HepG2 (cell line): ENCODE results near the gene BCKDHA. TPM values are rescaled to one million over a fixed set of nuclear protein-coding genes. Genes with fewer than 3 reads are reported as not detected.

ENCODE experiments used
- CEBPG ChIP-seq: IDR thresholded peaks from 2 replicates; pipeline ENCODE4 v1.6.1; 2016
- GATA4 ChIP-seq: sonication (generic); IDR thresholded peaks from 2 replicates; pipeline ENCODE4 v1.6.1; 2016; ENCODE audit warnings: antibody characterized with exemption, low read depth, borderline replicate concordance
- KLF15 ChIP-seq: sonication (generic); formaldehyde crosslinking; IDR thresholded peaks from 2 replicates; pipeline ENCODE4 v1.8.1; 2023; ENCODE audit warnings: borderline replicate concordance, mild to moderate bottlenecking, inconsistent platforms, missing genetic modification reagents, mixed read lengths
- LCORL ChIP-seq, 2 experiments: fragments of 450-650 bp in 1 of 2; sonication (generic) in 1 of 2; formaldehyde crosslinking in 1 of 2; IDR thresholded peaks; 2 replicates each; pipeline versions ENCODE4 v1.5.0 to v1.6.1; 2017 to 2020; ENCODE audit warnings: antibody characterized with exemption in 1 of 2, missing genetic modification reagents in 1 of 2
- MIXL1 ChIP-seq: IDR thresholded peaks from 2 replicates; pipeline ENCODE4 v1.6.1; 2016
- NFATC3 ChIP-seq: sonication (generic); formaldehyde crosslinking; IDR thresholded peaks from 2 replicates; pipeline ENCODE4 v1.5.1; 2020; ENCODE audit warnings: mild to moderate bottlenecking, missing genetic modification reagents
- NONO ChIP-seq, 2 experiments: fragments of 450-650 bp in 1 of 2; sonication (generic) in 1 of 2; formaldehyde crosslinking in 1 of 2; IDR thresholded peaks in 1 of 2; conservative IDR thresholded peaks in 1 of 2; 2 replicates each; pipeline versions ENCODE4 v1.6.1 to v1.8.0; 2017 to 2022; ENCODE audit warnings: mild to moderate bottlenecking in 1 of 2, missing genetic modification reagents in 1 of 2, moderate library complexity in 1 of 2
- NPAS2 ChIP-seq: sonication (generic); formaldehyde crosslinking; IDR thresholded peaks from 2 replicates; pipeline ENCODE4 v1.8.0; 2022; ENCODE audit warnings: mild to moderate bottlenecking, missing genetic modification reagents, borderline replicate concordance
- RBFOX2 ChIP-seq: fragments of 200-400 bp; formaldehyde crosslinking; IDR thresholded peaks from 2 replicates; pipeline ENCODE4 v1.6.1; 2017; ENCODE audit warnings: low read depth, mild to moderate bottlenecking, low read length
- ZBTB20 ChIP-seq: sonication (generic); formaldehyde crosslinking; IDR thresholded peaks from 2 replicates; pipeline ENCODE4 v1.8.1; 2023; ENCODE audit warnings: missing genetic modification reagents, low read depth, mild to moderate bottlenecking, borderline replicate concordance
- ZKSCAN1 ChIP-seq: fragments of 150-350 bp; IDR thresholded peaks from 2 replicates; pipeline ENCODE4 v1.6.1; 2014; ENCODE audit warnings: low read length
- ZNF441 ChIP-seq: sonication (generic); formaldehyde crosslinking; IDR thresholded peaks from 2 replicates; pipeline ENCODE4 v1.7.0; 2021; ENCODE audit warnings: missing genetic modification reagents, borderline replicate concordance
- ZNF567 ChIP-seq: sonication (generic); formaldehyde crosslinking; IDR thresholded peaks from 2 replicates; pipeline ENCODE4 v1.8.1; 2023; ENCODE audit warnings: mild to moderate bottlenecking, missing genetic modification reagents, borderline replicate concordance
- ZNF570 ChIP-seq: sonication (generic); formaldehyde crosslinking; IDR thresholded peaks from 2 replicates; pipeline ENCODE4 v1.4.0; 2020; ENCODE audit warnings: mild to moderate bottlenecking, missing genetic modification reagents, borderline replicate concordance
- ZNF777 ChIP-seq: sonication (generic); formaldehyde crosslinking; IDR thresholded peaks from 2 replicates; pipeline ENCODE4 v1.4.0; 2020; ENCODE audit warnings: missing genetic modification reagents
- polyA plus RNA-seq, 8 experiments: library from polyadenylated mRNA; depleted of rRNA in 3 of 8; stranded (reverse) in 7 of 8; unstranded in 1 of 8; fragments of >200 nt; fragmentation: Illumina TruSeq in 4 of 8; extraction: Trizol in 4 of 8; gene quantifications; 2 replicates each; pipeline versions ENCODE4 v1.2.1 to v1.2.3, GENCODE V29; 2011 to 2016; ENCODE audit warnings: low read depth in 4 of 8, missing spikeins in 1 of 8, mixed read lengths in 1 of 8; ENCODE audit not compliant: insufficient read depth in 1 of 8
- total RNA-seq, 5 experiments: library from RNA; depleted of rRNA; stranded (reverse); fragments of >200 nt; fragmentation: Illumina TruSeq; extraction: Trizol; gene quantifications; 2 replicates each; pipeline ENCODE4 v1.2.3, GENCODE V29; 2016; ENCODE audit warnings: low read depth in 1 of 5
- TF ChIP-seq, protein P1 (sequence below): sonication (generic); formaldehyde crosslinking; IDR thresholded peaks from 2 replicates; pipeline ENCODE4 v1.4.0; 2020; ENCODE audit warnings: missing genetic modification reagents
- TF ChIP-seq, protein P2 (sequence below): sonication (generic); formaldehyde crosslinking; IDR thresholded peaks from 2 replicates; pipeline ENCODE4 v1.8.0; 2022; ENCODE audit warnings: missing genetic modification reagents, mild to moderate bottlenecking, moderate library complexity, borderline replicate concordance
- TF ChIP-seq, protein P3 (sequence below): sonication (generic); formaldehyde crosslinking; IDR thresholded peaks from 2 replicates; pipeline ENCODE4 v1.5.1; 2020; ENCODE audit warnings: mild to moderate bottlenecking, missing genetic modification reagents, moderate library complexity
- TF ChIP-seq, protein P4 (sequence below): sonication (generic); formaldehyde crosslinking; IDR thresholded peaks from 2 replicates; pipeline ENCODE4 v1.8.0; 2022; ENCODE audit warnings: missing genetic modification reagents, mild to moderate bottlenecking, borderline replicate concordance
- TF ChIP-seq, protein P5 (sequence below): IDR thresholded peaks from 2 replicates; pipeline ENCODE4 v1.6.1; 2016; ENCODE audit warnings: low read depth, borderline replicate concordance

BCKDHA gene
- total and polyA plus RNA-seq, 2 of the 13 experiments (the other 11 are each of a cell fraction or from before 2014, with no cell fraction given), result 11.8 to 31.5 TPM

DNA sequence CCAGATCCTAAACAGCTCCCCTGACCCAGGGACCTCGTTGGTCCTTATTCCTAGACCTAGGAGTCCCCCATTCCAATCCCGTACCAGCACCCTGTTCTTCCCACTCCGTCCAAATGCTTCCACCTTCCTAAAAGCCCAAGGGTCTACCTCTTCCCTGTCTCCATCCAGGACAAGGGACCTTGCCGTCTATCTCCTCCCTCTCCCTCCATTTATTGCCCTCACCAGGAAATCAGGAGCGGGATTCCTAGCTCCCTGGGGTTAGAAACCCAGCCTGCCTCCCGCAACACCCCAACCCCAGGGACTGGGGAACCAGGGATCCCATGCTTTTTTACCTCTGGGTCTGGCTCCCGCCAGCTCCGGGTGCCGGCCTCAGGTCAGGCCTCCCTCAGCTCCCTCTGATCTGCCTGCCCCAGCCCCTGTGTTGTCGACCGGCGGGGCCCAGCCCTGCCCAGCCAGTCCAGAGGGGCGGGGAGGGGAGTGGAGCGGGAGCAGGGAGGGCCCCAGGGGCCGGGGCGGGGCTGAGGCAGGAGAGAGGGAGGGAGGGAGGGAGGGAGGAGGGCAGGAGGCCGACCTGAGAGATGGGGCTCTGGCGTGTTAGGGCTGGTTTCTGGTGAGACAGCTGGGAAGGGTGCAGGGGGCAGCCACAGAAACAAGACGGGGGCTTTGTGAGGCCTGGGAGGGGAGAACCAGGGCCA, 29.5 kb downstream of the BCKDHA start, which contains the start of gene B3GNT8 (continued):
- TF ChIP-seq, protein P1, sequence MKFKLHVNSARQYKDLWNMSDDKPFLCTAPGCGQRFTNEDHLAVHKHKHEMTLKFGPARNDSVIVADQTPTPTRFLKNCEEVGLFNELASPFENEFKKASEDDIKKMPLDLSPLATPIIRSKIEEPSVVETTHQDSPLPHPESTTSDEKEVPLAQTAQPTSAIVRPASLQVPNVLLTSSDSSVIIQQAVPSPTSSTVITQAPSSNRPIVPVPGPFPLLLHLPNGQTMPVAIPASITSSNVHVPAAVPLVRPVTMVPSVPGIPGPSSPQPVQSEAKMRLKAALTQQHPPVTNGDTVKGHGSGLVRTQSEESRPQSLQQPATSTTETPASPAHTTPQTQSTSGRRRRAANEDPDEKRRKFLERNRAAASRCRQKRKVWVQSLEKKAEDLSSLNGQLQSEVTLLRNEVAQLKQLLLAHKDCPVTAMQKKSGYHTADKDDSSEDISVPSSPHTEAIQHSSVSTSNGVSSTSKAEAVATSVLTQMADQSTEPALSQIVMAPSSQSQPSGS (CRISPR knock-in tag), result no peak
- TF ChIP-seq NONO (IDR thresholded peaks at IDR 0.05) (no peak), NONO (CRISPR knock-in tag; conservative IDR thresholded peaks at IDR 0.05) (peak; percentile 69), NFATC3 (CRISPR knock-in tag) (no peak), ZNF567 (CRISPR knock-in tag) (no peak), ZNF570 (no peak), ZNF777 (CRISPR knock-in tag) (no peak), MIXL1 (no peak), KLF15 (no peak), CEBPG (no peak), ZNF441 (CRISPR knock-in tag) (no peak), ZKSCAN1 (no peak), LCORL (IDR thresholded peaks at IDR 0.05) (no peak), LCORL (CRISPR knock-in tag; IDR thresholded peaks at IDR 0.05) (no peak; the same call in 1 of the 2 replicates), RBFOX2 (0 out of 2 replicates have a peak, but pooled peaks have one; percentile 45), GATA4 (no peak), ZBTB20 (CRISPR knock-in tag) (no peak), NPAS2 (no peak)
- TF ChIP-seq, protein P2, sequence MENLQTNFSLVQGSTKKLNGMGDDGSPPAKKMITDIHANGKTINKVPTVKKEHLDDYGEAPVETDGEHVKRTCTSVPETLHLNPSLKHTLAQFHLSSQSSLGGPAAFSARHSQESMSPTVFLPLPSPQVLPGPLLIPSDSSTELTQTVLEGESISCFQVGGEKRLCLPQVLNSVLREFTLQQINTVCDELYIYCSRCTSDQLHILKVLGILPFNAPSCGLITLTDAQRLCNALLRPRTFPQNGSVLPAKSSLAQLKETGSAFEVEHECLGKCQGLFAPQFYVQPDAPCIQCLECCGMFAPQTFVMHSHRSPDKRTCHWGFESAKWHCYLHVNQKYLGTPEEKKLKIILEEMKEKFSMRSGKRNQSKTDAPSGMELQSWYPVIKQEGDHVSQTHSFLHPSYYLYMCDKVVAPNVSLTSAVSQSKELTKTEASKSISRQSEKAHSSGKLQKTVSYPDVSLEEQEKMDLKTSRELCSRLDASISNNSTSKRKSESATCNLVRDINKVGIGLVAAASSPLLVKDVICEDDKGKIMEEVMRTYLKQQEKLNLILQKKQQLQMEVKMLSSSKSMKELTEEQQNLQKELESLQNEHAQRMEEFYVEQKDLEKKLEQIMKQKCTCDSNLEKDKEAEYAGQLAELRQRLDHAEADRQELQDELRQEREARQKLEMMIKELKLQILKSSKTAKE (CRISPR knock-in tag), result 0 out of 2 replicates have a peak, but pooled peaks have one; percentile 12
- TF ChIP-seq, protein P3, sequence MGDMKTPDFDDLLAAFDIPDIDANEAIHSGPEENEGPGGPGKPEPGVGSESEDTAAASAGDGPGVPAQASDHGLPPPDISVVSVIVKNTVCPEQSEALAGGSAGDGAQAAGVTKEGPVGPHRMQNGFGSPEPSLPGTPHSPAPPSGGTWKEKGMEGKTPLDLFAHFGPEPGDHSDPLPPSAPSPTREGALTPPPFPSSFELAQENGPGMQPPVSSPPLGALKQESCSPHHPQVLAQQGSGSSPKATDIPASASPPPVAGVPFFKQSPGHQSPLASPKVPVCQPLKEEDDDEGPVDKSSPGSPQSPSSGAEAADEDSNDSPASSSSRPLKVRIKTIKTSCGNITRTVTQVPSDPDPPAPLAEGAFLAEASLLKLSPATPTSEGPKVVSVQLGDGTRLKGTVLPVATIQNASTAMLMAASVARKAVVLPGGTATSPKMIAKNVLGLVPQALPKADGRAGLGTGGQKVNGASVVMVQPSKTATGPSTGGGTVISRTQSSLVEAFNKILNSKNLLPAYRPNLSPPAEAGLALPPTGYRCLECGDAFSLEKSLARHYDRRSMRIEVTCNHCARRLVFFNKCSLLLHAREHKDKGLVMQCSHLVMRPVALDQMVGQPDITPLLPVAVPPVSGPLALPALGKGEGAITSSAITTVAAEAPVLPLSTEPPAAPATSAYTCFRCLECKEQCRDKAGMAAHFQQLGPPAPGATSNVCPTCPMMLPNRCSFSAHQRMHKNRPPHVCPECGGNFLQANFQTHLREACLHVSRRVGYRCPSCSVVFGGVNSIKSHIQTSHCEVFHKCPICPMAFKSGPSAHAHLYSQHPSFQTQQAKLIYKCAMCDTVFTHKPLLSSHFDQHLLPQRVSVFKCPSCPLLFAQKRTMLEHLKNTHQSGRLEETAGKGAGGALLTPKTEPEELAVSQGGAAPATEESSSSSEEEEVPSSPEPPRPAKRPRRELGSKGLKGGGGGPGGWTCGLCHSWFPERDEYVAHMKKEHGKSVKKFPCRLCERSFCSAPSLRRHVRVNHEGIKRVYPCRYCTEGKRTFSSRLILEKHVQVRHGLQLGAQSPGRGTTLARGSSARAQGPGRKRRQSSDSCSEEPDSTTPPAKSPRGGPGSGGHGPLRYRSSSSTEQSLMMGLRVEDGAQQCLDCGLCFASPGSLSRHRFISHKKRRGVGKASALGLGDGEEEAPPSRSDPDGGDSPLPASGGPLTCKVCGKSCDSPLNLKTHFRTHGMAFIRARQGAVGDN, result peak; percentile 52; the same call in 1 of the 2 replicates
- TF ChIP-seq, protein P4, sequence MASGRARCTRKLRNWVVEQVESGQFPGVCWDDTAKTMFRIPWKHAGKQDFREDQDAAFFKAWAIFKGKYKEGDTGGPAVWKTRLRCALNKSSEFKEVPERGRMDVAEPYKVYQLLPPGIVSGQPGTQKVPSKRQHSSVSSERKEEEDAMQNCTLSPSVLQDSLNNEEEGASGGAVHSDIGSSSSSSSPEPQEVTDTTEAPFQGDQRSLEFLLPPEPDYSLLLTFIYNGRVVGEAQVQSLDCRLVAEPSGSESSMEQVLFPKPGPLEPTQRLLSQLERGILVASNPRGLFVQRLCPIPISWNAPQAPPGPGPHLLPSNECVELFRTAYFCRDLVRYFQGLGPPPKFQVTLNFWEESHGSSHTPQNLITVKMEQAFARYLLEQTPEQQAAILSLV (CRISPR knock-in tag), result no peak
- TF ChIP-seq, protein P5, sequence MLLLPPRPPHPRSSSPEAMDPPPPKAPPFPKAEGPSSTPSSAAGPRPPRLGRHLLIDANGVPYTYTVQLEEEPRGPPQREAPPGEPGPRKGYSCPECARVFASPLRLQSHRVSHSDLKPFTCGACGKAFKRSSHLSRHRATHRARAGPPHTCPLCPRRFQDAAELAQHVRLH (CRISPR knock-in tag), result no peak
